ENCODE measurements around the gene VPS11.

VPS11 gene

GRCh38 chr11:119065369-119065768, 2.2 kb upstream of the VPS11 start:
- H3K4me2 ChIP-seq = 0 out of 2 replicates have a peak overlapping the region, but pooled peaks have one; percentile 96
- H3K9ac ChIP-seq = no peak overlapping the region
- H3K4me3 ChIP-seq = no peak overlapping the region
- no peak overlapping the region for H3K27ac ChIP-seq
- TF ChIP-seq Cebpa-rat (IDR thresholded peaks at IDR 0.05) = no peak
- no peaks in the 10 kb centered on the region for H3K9me3 ChIP-seq
- peaks cover 12% of the 10 kb centered on the region for H3K36me3 ChIP-seq
- H3K27me3 ChIP-seq = no peaks in the 10 kb centered on the region
- peaks cover 44% of the 10 kb centered on the region for H3K4me1 ChIP-seq
- no peaks in the 10 kb centered on the region for H4K20me1 ChIP-seq

GRCh38 chr11:119077839-119078238, 10.2 kb downstream of the VPS11 start:
- Histone ChIP-seq H4K20me1 (no peaks in the 10 kb centered on the region), H3K27me3 (no peaks in the 10 kb centered on the region), H3K9me3 (no peaks in the 10 kb centered on the region), H3K9ac (no peak overlapping the region), H3K4me3 (no peak overlapping the region), H3K4me1 (no peaks in the 10 kb centered on the region), H3K36me3 (peaks cover 99% of the 10 kb centered on the region), H3K27ac (no peak overlapping the region), H3K4me2 (no peak overlapping the region)
- TF ChIP-seq Cebpa-rat (IDR thresholded peaks at IDR 0.05) = no peak

GRCh38 chr11:119078675-119079420, 11.2 kb downstream of the VPS11 start:
- Histone ChIP-seq H3K4me1 (no peaks in the 10 kb centered on the region), H3K9me3 (no peaks in the 10 kb centered on the region), H3K4me2 (no peak overlapping the region), H3K27ac (no peak overlapping the region), H4K20me1 (no peaks in the 10 kb centered on the region), H3K36me3 (peaks cover 89% of the 10 kb centered on the region), H3K4me3 (no peak overlapping the region), H3K27me3 (no peaks in the 10 kb centered on the region), H3K9ac (no peak overlapping the region)
- TF ChIP-seq Cebpa-rat (IDR thresholded peaks at IDR 0.05) = no peak

GRCh38 chr11:119081682-119082260, 14.2 kb downstream of the VPS11 start:
- Histone ChIP-seq H3K9ac (no peak overlapping the region), H3K4me2 (no peak overlapping the region), H3K36me3 (peaks cover 60% of the 10 kb centered on the region), H3K27me3 (no peaks in the 10 kb centered on the region), H3K27ac (no peak overlapping the region), H4K20me1 (no peaks in the 10 kb centered on the region), H3K4me1 (peaks cover 20% of the 10 kb centered on the region), H3K4me3 (no peak overlapping the region), H3K9me3 (no peaks in the 10 kb centered on the region)
- no peak for TF ChIP-seq Cebpa-rat (IDR thresholded peaks at IDR 0.05)

- peak within 1 kb of the TSS; percentile 86 for H3K9ac ChIP-seq
- peaks cover 33% of the 10 kb centered on the region for H3K4me1 ChIP-seq
- H3K27ac ChIP-seq = peak within 1 kb of the TSS; percentile 83
- TF ChIP-seq Cebpa-rat (IDR thresholded peaks at IDR 0.05) = peak; percentile 65
- peak within 1 kb of the TSS; percentile 75 for H3K4me3 ChIP-seq
- H3K27me3 ChIP-seq = no peaks in the 10 kb centered on the region
- H3K4me2 ChIP-seq = peak within 1 kb of the TSS; percentile 97
- no peaks in the 10 kb centered on the region for H4K20me1 ChIP-seq
- H3K36me3 ChIP-seq = peaks cover 29% of the 10 kb centered on the region
- no peaks in the 10 kb centered on the region for H3K9me3 ChIP-seq
Observed at GRCh38 chr11:119084663-119085436, 17.2 kb downstream of the VPS11 start, which contains the start of gene HMBS. Gene HMBS, plus strand, starts transcription at chr11:119084881. Its CDS starts 153 bp downstream, at chr11:119085034.

- Histone ChIP-seq H3K4me1 (peaks cover 38% of the 10 kb centered on the region), H3K36me3 (peaks cover 23% of the 10 kb centered on the region), H3K4me2 (peak overlapping the region; percentile 97), H3K9ac (peak overlapping the region; percentile 86), H4K20me1 (no peaks in the 10 kb centered on the region), H3K27me3 (no peaks in the 10 kb centered on the region), H3K4me3 (peak overlapping the region; percentile 75), H3K9me3 (no peaks in the 10 kb centered on the region), H3K27ac (peak overlapping the region; percentile 83)
- no peak for TF ChIP-seq Cebpa-rat (IDR thresholded peaks at IDR 0.05)
Observed at GRCh38 chr11:119085437-119085847, 17.8 kb downstream of the VPS11 start.

- Histone ChIP-seq H3K4me3 (no peak overlapping the region), H3K4me1 (peaks cover 55% of the 10 kb centered on the region), H3K27me3 (no peaks in the 10 kb centered on the region), H3K9ac (peak overlapping the region; percentile 22; the same call in 1 of the 2 replicates), H3K27ac (no peak overlapping the region), H3K36me3 (peaks cover 15% of the 10 kb centered on the region), H3K9me3 (no peaks in the 10 kb centered on the region), H4K20me1 (peaks cover 10% of the 10 kb centered on the region), H3K4me2 (peak overlapping the region; percentile 97; the same call in 1 of the 2 replicates)
- no peak for TF ChIP-seq Cebpa-rat (IDR thresholded peaks at IDR 0.05)
Observed at GRCh38 chr11:119087123-119087522, 19.5 kb downstream of the VPS11 start.

GRCh38 chr11:119087747-119088241, 20.2 kb downstream of the VPS11 start:
- Histone ChIP-seq H3K9me3 (no peaks in the 10 kb centered on the region), H4K20me1 (peaks cover 16% of the 10 kb centered on the region), H3K27ac (no peak overlapping the region), H3K9ac (peak overlapping the region; percentile 22; the same call in 1 of the 2 replicates), H3K36me3 (peaks cover 15% of the 10 kb centered on the region), H3K4me3 (no peak overlapping the region), H3K4me1 (peaks cover 62% of the 10 kb centered on the region), H3K27me3 (no peaks in the 10 kb centered on the region), H3K4me2 (peak overlapping the region; percentile 97; the same call in 1 of the 2 replicates)
- no peak for TF ChIP-seq Cebpa-rat (IDR thresholded peaks at IDR 0.05)

- Histone ChIP-seq H3K9ac (no peak overlapping the region), H3K4me3 (no peak overlapping the region), H3K9me3 (no peaks in the 10 kb centered on the region), H3K4me1 (peaks cover 68% of the 10 kb centered on the region), H3K4me2 (no peak overlapping the region), H4K20me1 (peaks cover 22% of the 10 kb centered on the region), H3K36me3 (peaks cover 21% of the 10 kb centered on the region), H3K27ac (no peak overlapping the region), H3K27me3 (no peaks in the 10 kb centered on the region)
- no peak for TF ChIP-seq Cebpa-rat (IDR thresholded peaks at IDR 0.05)
Observed at GRCh38 chr11:119088406-119088805, 20.8 kb downstream of the VPS11 start.

All from BLaER1 (cell line).